Sigmoid colon (tissue), 7 donors: ENCODE data around the gene NDUFA7. TPM values are rescaled to one million over a fixed set of nuclear protein-coding genes. Genes with fewer than 3 reads are reported as not detected.

Source experiments
- DNase-seq: peaks from one replicate; pipeline ENCODE4 v3.0.0-alpha.2; 2019
- H3K27ac ChIP-seq, 4 donors: fragments of 200-600 bp; sonication (generic); one replicate each; pipeline ENCODE4 v1.5.1; 2016 to 2019; ENCODE audit warnings: mild to moderate bottlenecking in 1 of 4
- H3K27me3 ChIP-seq, 3 donors: fragments of 200-600 bp; sonication (generic); one replicate each; pipeline ENCODE4 v1.5.1; 2019; ENCODE audit warnings: mild to moderate bottlenecking in 1 of 3
- H3K36me3 ChIP-seq, 4 donors: fragments of 200-600 bp; sonication (generic); one replicate each; pipeline ENCODE4 v1.5.1; 2016 to 2019
- H3K4me1 ChIP-seq, 4 donors: fragments of 200-600 bp; sonication (generic); one replicate each; pipeline ENCODE4 v1.5.1; 2017 to 2019
- H3K4me3 ChIP-seq, 4 donors: fragments of 200-600 bp; sonication (generic); one replicate each; pipeline ENCODE4 v1.5.1; 2017 to 2019; ENCODE audit warnings: mild to moderate bottlenecking in 2 of 4, moderate library complexity in 1 of 4
- H3K9me3 ChIP-seq, 4 donors: fragments of 200-600 bp in 3 of 4; sonication (generic) in 3 of 4; one replicate each; pipeline versions ENCODE4 v1.5.1 to v1.6.1; 2013 to 2019
- EP300 ChIP-seq, 4 donors: sonication (generic); formaldehyde crosslinking; IDR thresholded peaks; one replicate each; pipeline ENCODE4 v1.6.1; 2017; ENCODE audit warnings: antibody characterized with exemption in 4 of 4
- POLR2A ChIP-seq, 2 donors: fragments of 450-650 bp; IDR thresholded peaks; one replicate each; pipeline ENCODE4 v1.6.1; 2016; ENCODE audit warnings: antibody characterized with exemption in 2 of 2, mild to moderate bottlenecking in 2 of 2, moderate library complexity in 2 of 2
- POLR2AphosphoS5 ChIP-seq, 4 donors: sonication (generic); formaldehyde crosslinking; IDR thresholded peaks; one replicate each; pipeline ENCODE4 v1.6.1; 2017; ENCODE audit warnings: antibody characterized with exemption in 4 of 4
- WGBS, 2 donors: extraction: QIAGEN DNeasy Blood & Tissue Kit; methylation state at CpG; one replicate each; pipeline ENCODE4 v1.1.7; 2013; 5-methylcytosine and 5-hydroxymethylcytosine counted together
- intact Hi-C: fragments of 100-400 bp; cut with DNase I; formaldehyde crosslinking; loops from one replicate; pipeline ENCODE4 v1.15.1; 2023
- polyA plus RNA-seq, 3 donors: library from polyadenylated mRNA; stranded (reverse); fragments of 200-250 nt; gene quantifications; one replicate each; pipeline ENCODE4 v1.2.3, GENCODE V29; 2013
- total RNA-seq, 4 donors: library from RNA; depleted of rRNA; stranded (reverse); fragments of >200 nt; gene quantifications; one replicate each; pipeline ENCODE4 v1.1.0, GENCODE V29; 2016
- TF ChIP-seq, protein P1 (sequence below), 4 experiments: fragments of 450-650 bp in 3 of 4; fragments of 200-600 bp in 1 of 4; IDR thresholded peaks; one replicate each; pipeline ENCODE4 v1.5.1; 2016 to 2019; ENCODE audit warnings: antibody characterized with exemption in 4 of 4, mild to moderate bottlenecking in 3 of 4, moderate library complexity in 2 of 4
- donor health status: healthy with polysubstance abuse.
- donor health status: Bipolar disorder and iron deficiency.
- donor health status: healthy.

Gene NDUFA7
- total and polyA plus RNA-seq, 7 donors, result 21.0 to 146 (median 35.5) TPM

DNA sequence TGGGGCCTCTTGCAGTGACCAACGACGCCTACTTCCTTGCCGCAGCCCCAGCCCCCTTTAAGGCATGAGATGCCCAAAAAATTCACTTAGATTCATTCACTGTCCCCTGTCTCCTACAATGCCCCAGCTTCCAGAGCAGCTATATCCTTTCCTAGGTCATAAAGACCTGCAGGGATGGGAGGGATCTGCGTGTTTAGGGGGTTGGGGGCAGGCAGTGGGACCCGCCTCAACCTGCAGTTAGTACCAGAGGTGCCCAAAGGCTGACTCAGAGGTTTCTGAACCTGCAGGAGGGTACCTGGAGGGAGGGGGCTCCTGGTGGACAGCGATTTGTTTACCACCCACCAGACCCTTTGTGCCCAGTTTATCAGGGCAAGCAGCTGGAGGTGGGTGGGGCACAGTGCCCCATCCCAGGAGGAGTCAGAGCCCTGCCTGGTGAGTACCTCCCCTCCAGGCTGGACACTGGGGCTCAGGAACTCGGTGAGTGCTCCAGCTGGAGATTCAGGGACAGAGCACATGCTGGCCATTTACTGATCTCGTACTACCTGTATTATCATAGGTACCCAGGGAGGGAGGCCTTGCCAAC, 10.2 kb upstream of the NDUFA7 start:
- Histone ChIP-seq H3K9me3 (peaks cover 0 to 3% (median 0%) of the 10 kb centered on the region in 4 donors), H3K27ac (no peak overlapping the region), H3K27me3 (peaks cover 28 to 43% (median 34%) of the 10 kb centered on the region in 3 donors), H3K4me3 (no peak overlapping the region), H3K36me3 (no peaks in the 10 kb centered on the region), H3K4me1 (peaks cover 0 to 26% (median 21%) of the 10 kb centered on the region in 4 donors)
- intact Hi-C loops, result no loop called here
- WGBS, 2 donors, result 68 to 82% methylated on average over 8 of the region's 8 CpGs
- DNase-seq, result no peak
- TF ChIP-seq POLR2A (IDR thresholded peaks at IDR 0.05), result no peak
- TF ChIP-seq, protein P1, sequence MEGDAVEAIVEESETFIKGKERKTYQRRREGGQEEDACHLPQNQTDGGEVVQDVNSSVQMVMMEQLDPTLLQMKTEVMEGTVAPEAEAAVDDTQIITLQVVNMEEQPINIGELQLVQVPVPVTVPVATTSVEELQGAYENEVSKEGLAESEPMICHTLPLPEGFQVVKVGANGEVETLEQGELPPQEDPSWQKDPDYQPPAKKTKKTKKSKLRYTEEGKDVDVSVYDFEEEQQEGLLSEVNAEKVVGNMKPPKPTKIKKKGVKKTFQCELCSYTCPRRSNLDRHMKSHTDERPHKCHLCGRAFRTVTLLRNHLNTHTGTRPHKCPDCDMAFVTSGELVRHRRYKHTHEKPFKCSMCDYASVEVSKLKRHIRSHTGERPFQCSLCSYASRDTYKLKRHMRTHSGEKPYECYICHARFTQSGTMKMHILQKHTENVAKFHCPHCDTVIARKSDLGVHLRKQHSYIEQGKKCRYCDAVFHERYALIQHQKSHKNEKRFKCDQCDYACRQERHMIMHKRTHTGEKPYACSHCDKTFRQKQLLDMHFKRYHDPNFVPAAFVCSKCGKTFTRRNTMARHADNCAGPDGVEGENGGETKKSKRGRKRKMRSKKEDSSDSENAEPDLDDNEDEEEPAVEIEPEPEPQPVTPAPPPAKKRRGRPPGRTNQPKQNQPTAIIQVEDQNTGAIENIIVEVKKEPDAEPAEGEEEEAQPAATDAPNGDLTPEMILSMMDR (IDR thresholded peaks at IDR 0.05), result no peak
- no peak for TF ChIP-seq POLR2AphosphoS5 (IDR thresholded peaks at IDR 0.05)
- no peak for TF ChIP-seq EP300 (IDR thresholded peaks at IDR 0.05)

GRCh38 chr19:8329996-8330395, 8.8 kb upstream of the NDUFA7 start:
- Histone ChIP-seq H3K36me3 (no peaks in the 10 kb centered on the region), H3K9me3 (peaks cover 0 to 3% (median 0%) of the 10 kb centered on the region in 4 donors), H3K27ac (no peak overlapping the region), H3K4me3 (no peak overlapping the region), H3K4me1 (peaks cover 0 to 18% (median 17%) of the 10 kb centered on the region in 4 donors), H3K27me3 (peaks cover 19 to 29% (median 23%) of the 10 kb centered on the region in 3 donors)
- DNase-seq, result no peak
- 52 to 81% methylated on average over 3 of the region's 3 CpGs for WGBS, 2 donors
- intact Hi-C loops, result no loop called here
- TF ChIP-seq, protein P1 (IDR thresholded peaks at IDR 0.05), result no peak
- TF ChIP-seq EP300 (IDR thresholded peaks at IDR 0.05) (no peak), POLR2AphosphoS5 (IDR thresholded peaks at IDR 0.05) (no peak), POLR2A (IDR thresholded peaks at IDR 0.05) (no peak)

DNA sequence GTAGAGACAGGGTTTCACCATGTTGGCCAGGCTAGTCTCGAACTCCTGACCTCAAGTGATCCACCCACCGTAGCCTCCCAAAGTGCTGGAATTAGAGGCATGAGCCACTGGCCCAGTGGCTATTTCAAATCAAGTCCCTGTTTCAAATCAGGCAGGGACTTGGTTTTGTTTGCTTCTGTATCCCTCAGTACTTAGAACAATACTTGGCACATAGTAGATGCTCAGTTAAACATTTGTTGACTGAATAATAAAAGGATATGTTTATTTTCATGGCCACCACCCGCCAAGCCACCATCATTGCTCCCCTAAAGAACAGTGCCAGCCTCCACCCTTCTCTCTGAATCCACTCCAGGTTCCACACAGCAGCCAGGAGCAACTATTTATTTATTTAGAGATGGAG, 4.3 kb upstream of the NDUFA7 start:
- peaks cover 0 to 3% (median 0%) of the 10 kb centered on the region in 4 donors for H3K9me3 ChIP-seq
- H3K4me1 ChIP-seq, result peaks cover 0 to 26% (median 20%) of the 10 kb centered on the region in 4 donors
- DNase-seq, result no peak
- H3K27me3 ChIP-seq, result no peaks in the 10 kb centered on the region
- H3K27ac ChIP-seq, result no peak overlapping the region
- H3K36me3 ChIP-seq, result peaks cover 0 to 16% (median 0%) of the 10 kb centered on the region in 4 donors
- intact Hi-C loops, result no loop called here
- TF ChIP-seq EP300 (IDR thresholded peaks at IDR 0.05), result no peak
- no peak overlapping the region for H3K4me3 ChIP-seq
- 69 to 93% methylated on average over 3 of the region's 3 CpGs for WGBS, 2 donors

DNA sequence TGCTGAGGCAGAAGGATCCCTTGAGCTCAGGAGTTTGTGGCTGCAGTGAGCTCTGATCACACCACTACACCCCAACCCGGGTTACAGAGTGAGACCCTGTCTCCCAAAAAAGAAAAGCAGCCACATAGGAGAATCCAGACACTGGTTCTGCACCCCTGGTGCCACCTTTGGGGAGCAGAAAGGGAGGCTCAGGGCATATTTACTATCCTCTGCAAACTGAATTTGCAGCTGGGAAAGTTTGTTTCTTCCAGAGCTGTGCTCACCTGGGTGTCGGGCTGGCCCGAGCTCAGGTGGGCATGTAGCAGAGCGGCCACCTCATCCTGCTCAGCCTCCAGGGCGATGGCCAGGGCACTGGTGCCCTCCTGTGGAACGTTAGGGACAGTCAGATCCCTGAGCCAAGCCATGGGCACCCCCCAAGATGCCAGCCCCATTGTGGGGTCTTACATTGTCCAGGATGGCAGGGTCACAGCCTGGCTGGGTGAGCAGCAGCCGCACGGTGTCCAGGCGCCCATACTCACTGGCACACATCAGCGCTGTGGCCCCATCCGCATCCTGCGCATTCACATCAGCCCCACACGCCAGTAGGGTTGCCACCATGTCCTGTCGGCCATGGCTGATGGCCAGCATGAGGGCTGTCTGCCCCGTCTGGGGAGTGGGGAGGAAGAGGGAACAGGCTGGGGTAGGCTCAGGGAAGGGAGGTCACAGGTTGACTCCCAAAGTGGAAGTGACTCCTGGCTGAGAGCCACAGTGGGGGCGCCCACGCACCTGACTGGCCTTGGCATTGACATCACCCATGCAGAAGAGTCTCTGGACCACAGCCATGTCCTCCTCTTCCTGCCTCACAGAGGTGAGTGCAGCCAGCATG, 3.2 kb upstream of the NDUFA7 start:
- H3K27ac ChIP-seq, result peak overlapping the region in 1 of 4 donors; percentile 25
- H3K4me1 ChIP-seq, result peaks cover 0 to 37% (median 29%) of the 10 kb centered on the region in 4 donors
- H3K36me3 ChIP-seq, result peaks cover 0 to 16% (median 0%) of the 10 kb centered on the region in 4 donors
- no peaks in the 10 kb centered on the region for H3K27me3 ChIP-seq
- TF ChIP-seq POLR2A (IDR thresholded peaks at IDR 0.05) (no peak), POLR2AphosphoS5 (IDR thresholded peaks at IDR 0.05) (peak in 1 of 4 donors; percentile 25), EP300 (IDR thresholded peaks at IDR 0.05) (no peak)
- TF ChIP-seq, protein P1 (IDR thresholded peaks at IDR 0.05), result no peak
- H3K9me3 ChIP-seq, result peaks cover 0 to 3% (median 0%) of the 10 kb centered on the region in 4 donors
- DNase-seq, result no peak
- 77 to 84% methylated on average over 17 of the region's 17 CpGs for WGBS, 2 donors
- no peak overlapping the region for H3K4me3 ChIP-seq
- intact Hi-C loops, result loop anchor here (5.0 kb wide), 1 partner anchor 508 kb away; the partner anchor contains the start of genes MBD3L1 and ZNF558

- H3K4me3 ChIP-seq, result no peak overlapping the region
- H3K9me3 ChIP-seq, result peaks cover 0 to 3% (median 0%) of the 10 kb centered on the region in 4 donors
- peaks cover 0 to 16% (median 0%) of the 10 kb centered on the region in 4 donors for H3K36me3 ChIP-seq
- no peaks in the 10 kb centered on the region for H3K27me3 ChIP-seq
- H3K27ac ChIP-seq, result no peak overlapping the region
- intact Hi-C loops, result loop anchor here (5.0 kb wide), 1 partner anchor 509 kb away; the partner anchor contains the start of genes MBD3L1 and ZNF558
- TF ChIP-seq POLR2A (IDR thresholded peaks at IDR 0.05), result no peak
- TF ChIP-seq, protein P1 (IDR thresholded peaks at IDR 0.05), result no peak
- no peak for TF ChIP-seq POLR2AphosphoS5 (IDR thresholded peaks at IDR 0.05)
- TF ChIP-seq EP300 (IDR thresholded peaks at IDR 0.05), result no peak
- DNase-seq, result no peak
- H3K4me1 ChIP-seq, result peaks cover 0 to 37% (median 29%) of the 10 kb centered on the region in 4 donors
- 90 to 93% methylated on average over 1 of the region's 1 CpG for WGBS, 2 donors
These were observed 2.6 kb upstream of the NDUFA7 start for GRCh38 chr19:8323781-8324185.
